Measurements from ENCODE around the gene EZH2.

GRCh38 chr7:148918058-148918596, 34.0 kb upstream of the EZH2 start:
- no peak for TF ChIP-seq CTCF (IDR thresholded peaks at IDR 0.05)
- TF ChIP-seq POLR2A (IDR thresholded peaks at IDR 0.05): no peak

Measured in ovary (tissue), 3 donors.